ENCODE data around the gene CALML3. TPM values are rescaled to one million over a fixed set of nuclear protein-coding genes. Genes with fewer than 3 reads are reported as not detected.

Gene CALML3
- total and polyA plus RNA-seq, 9 donors: 0.02 to 1.5 TPM; not detected in 7

- Histone ChIP-seq H3K4me3 (no peak overlapping the region), H3K36me3 (no peaks in the 10 kb centered on the region), H3K27me3 (no peaks in the 10 kb centered on the region), H3K9me3 (no peaks in the 10 kb centered on the region), H3K27ac (no peak overlapping the region), H3K4me1 (ENCODE audit: insufficient read depth) (peaks cover 17% of the 10 kb centered on the region)
- WGBS, 3 donors: 97 to 98% (median 97%) methylated on average over 16 of the region's 16 CpGs
- intact Hi-C loops (cut with DNase I): loop anchor here in 1 of 4 donors (10.0 kb wide), 1 partner anchor 95 kb away; no protein-coding TSS in a partner anchor
- no peak for TF ChIP-seq CTCF (IDR thresholded peaks at IDR 0.05)
- no peak for TF ChIP-seq POLR2A (IDR thresholded peaks at IDR 0.05)
- no peak for TF ChIP-seq EP300 (IDR thresholded peaks at IDR 0.05)
- peak in 1 of 5 donors; percentile 9 for DNase-seq
Observed at GRCh38 chr10:5549462-5550249, 24.9 kb downstream of the CALML3 start.

DNA sequence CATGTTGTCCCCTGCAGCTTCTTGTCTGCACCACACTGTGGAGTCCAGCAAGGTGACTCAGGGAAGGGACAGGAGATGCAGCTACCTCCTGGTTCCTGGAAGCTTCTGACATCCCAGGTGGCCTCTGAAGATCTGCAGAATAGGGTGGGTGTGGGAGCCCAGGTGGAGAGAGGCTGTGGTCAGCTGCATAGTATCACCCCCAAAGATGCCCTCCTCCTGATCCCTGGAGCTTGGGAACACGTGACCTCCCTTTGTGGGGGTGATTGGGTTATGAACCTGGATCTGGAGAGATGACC, 25.4 kb downstream of the CALML3 start:
- 92 to 100% (median 94%) methylated on average over 1 of the region's 1 CpG for WGBS, 3 donors
- H3K4me1 ChIP-seq (ENCODE audit: insufficient read depth): peaks cover 19% of the 10 kb centered on the region
- intact Hi-C loops (cut with DNase I): no loop called here
- H3K36me3 ChIP-seq: no peaks in the 10 kb centered on the region
- no peak for TF ChIP-seq CTCF (IDR thresholded peaks at IDR 0.05)
- H3K4me3 ChIP-seq: no peak overlapping the region
- H3K9me3 ChIP-seq: no peaks in the 10 kb centered on the region
- no peaks in the 10 kb centered on the region for H3K27me3 ChIP-seq
- DNase-seq: peak in 2 of 5 donors; percentile 9 to 21
- no peak overlapping the region for H3K27ac ChIP-seq

DNA sequence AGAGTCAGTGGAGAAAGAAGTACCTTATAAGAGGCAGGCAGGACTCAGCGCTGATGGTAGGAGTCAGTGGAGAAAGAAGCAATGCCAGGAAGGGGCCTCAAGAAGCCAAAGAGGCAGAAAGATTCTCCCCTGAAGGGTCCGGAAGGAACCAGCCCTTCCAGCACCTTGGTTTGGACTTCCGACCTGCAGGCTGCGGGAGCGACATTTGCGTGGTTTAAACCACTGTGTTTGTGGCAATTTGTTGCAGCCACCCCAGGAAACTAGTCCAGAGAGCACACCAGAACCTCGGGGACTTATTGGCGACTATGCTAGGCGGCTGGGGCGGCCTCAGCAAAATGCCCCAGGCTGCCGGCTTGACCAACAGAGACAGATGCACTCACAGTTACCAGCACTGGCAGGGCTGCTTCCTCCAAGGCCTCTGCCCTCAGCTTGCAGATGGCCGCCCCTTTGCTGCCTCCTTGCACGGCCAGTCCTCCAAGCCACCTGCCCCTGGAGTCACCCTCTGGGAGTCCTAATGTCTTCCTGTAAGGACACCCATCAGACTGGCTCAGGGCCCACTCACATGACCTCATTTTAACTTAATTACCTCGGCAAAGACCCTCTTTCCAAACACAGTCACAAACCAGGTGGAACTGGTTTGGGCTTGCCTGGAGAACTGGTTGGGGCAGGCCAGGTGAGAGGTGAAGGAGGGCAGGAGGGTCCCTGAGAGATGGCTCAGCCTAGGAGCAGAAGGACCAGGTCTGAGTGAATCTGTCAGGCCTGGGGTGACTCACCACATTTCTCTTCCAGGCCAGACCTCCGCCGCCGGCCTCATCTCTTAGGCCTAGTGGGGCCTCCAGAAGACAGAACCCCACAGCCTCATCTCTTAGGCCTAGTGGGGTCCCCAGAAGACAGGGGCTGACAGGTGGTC, 26.1 kb downstream of the CALML3 start:
- TF ChIP-seq EP300 (IDR thresholded peaks at IDR 0.05): no peak
- no peak for TF ChIP-seq POLR2A (IDR thresholded peaks at IDR 0.05)
- TF ChIP-seq CTCF (IDR thresholded peaks at IDR 0.05): no peak
- peak in 2 of 5 donors; percentile 12 to 30 for DNase-seq
- peaks cover 22% of the 10 kb centered on the region for H3K4me1 ChIP-seq (ENCODE audit: insufficient read depth)
- no peak overlapping the region for H3K27ac ChIP-seq
- H3K36me3 ChIP-seq: no peaks in the 10 kb centered on the region
- no peak overlapping the region for H3K4me3 ChIP-seq
- no peaks in the 10 kb centered on the region for H3K27me3 ChIP-seq
- WGBS, 3 donors: 92 to 97% (median 94%) methylated on average over 17 of the region's 17 CpGs
- intact Hi-C loops (cut with DNase I): no loop called here
- H3K9me3 ChIP-seq: no peaks in the 10 kb centered on the region

DNA sequence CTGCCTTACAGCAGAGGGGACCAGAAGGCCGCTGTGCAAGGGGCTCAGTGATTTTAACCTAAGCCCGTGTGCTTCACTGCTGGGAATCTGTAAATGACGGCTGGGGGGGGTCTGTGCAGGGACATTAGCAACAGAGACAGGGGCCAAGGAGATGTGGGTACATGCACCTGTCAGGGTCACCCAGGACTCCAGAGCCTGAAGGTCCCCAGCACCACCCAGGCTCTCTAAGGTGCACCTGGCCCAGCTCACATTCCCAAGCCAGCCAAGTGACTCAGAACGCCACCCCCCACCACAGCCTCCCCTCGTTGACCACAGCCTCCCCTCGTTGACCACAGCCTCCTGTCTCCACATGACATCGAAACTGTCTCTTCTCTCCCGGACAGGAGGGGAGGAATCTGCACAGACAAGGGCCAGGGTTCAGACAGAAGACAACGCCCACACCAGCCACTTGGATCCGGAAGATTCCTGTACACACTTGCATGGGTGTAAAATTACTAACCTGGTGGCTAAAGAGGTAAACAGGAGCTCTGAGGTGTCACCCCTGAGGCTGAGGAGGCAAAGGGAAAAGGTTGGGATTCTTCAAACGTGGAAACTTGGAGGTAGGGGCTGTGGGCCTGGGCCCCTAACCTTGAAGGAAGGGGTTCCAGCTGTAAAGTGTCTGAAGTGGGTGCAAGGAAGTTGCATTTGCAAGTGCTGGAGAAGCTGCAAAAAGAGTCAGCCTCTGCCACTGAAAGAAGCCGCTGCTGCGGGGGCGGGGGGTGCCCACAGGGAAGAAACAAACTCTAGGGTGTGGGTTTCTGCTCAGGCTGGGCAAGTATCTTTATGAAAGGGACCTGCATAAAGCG, 27.0 kb downstream of the CALML3 start:
- Histone ChIP-seq H3K27me3 (no peaks in the 10 kb centered on the region), H3K9me3 (no peaks in the 10 kb centered on the region), H3K4me1 (ENCODE audit: insufficient read depth) (peaks cover 20% of the 10 kb centered on the region), H3K36me3 (no peaks in the 10 kb centered on the region), H3K27ac (no peak overlapping the region), H3K4me3 (no peak overlapping the region)
- no peak for TF ChIP-seq CTCF (IDR thresholded peaks at IDR 0.05)
- no peak for TF ChIP-seq EP300 (IDR thresholded peaks at IDR 0.05)
- no peak for TF ChIP-seq POLR2A (IDR thresholded peaks at IDR 0.05)
- peak in 2 of 5 donors; percentile 14 to 26 for DNase-seq
- 75 to 78% (median 76%) methylated on average over 15 of the region's 15 CpGs for WGBS, 3 donors
- intact Hi-C loops (cut with DNase I): no loop called here
